Activated CD4-positive, CD25-positive, alpha-beta regulatory T cell (primary cell): ENCODE data around the gene GDNF.
"Not testable (repeated sequence)": the region's sequence is repeated elsewhere in the genome, so short reads cannot be mapped to it uniquely, and the experiment has no call there.

ENCODE experiments used
- DNase-seq, 4 experiments: peaks; one replicate each; lab custom pipeline; 2025; lab: John Stamatoyannopoulos, UW

The GDNF gene

GRCh38 chr5:37816331-37816730 lies 23.5 kb downstream of the GDNF start:
- no peak for DNase-seq

- no peak for DNase-seq
These were observed 23.9 kb downstream of the GDNF start for GRCh38 chr5:37815913-37816312.

GRCh38 chr5:37814699-37815098 lies 25.1 kb downstream of the GDNF start:
- no peak for DNase-seq

- no peak for DNase-seq
These were observed 27.5 kb downstream of the GDNF start for GRCh38 chr5:37812365-37812764.

GRCh38 chr5:37811866-37812265 lies 28.0 kb downstream of the GDNF start:
- DNase-seq: no peak

GRCh38 chr5:37810311-37810710 lies 29.5 kb downstream of the GDNF start:
- no peak for DNase-seq

- DNase-seq: no peak
These were observed 30.9 kb downstream of the GDNF start for GRCh38 chr5:37808945-37809344.

GRCh38 chr5:37807621-37808301 lies 32.1 kb downstream of the GDNF start:
- DNase-seq: no peak

GRCh38 chr5:37807015-37807414 lies 32.8 kb downstream of the GDNF start:
- DNase-seq: no peak

GRCh38 chr5:37806476-37806875 lies 33.4 kb downstream of the GDNF start:
- DNase-seq: no peak

GRCh38 chr5:37806016-37806415 lies 33.8 kb downstream of the GDNF start:
- DNase-seq: no peak

GRCh38 chr5:37804401-37804800 lies 35.4 kb downstream of the GDNF start:
- DNase-seq: no peak

GRCh38 chr5:37803487-37803886 lies 36.4 kb downstream of the GDNF start:
- DNase-seq: no peak

- DNase-seq: no peak
These were observed 38.3 kb downstream of the GDNF start for GRCh38 chr5:37801521-37801920.

GRCh38 chr5:37799865-37800421 lies 39.9 kb downstream of the GDNF start:
- DNase-seq: no peak

- not testable (repeated sequence) for DNase-seq
These were observed 43.4 kb downstream of the GDNF start for GRCh38 chr5:37796435-37796834.

- DNase-seq: not testable (repeated sequence)
These were observed 44.5 kb downstream of the GDNF start for GRCh38 chr5:37795292-37795691.

GRCh38 chr5:37792975-37793631 lies 46.7 kb downstream of the GDNF start:
- DNase-seq: no peak

GRCh38 chr5:37791321-37791720 lies 48.5 kb downstream of the GDNF start:
- DNase-seq: no peak

GRCh38 chr5:37789991-37790390 lies 49.9 kb downstream of the GDNF start:
- no peak for DNase-seq

- no peak for DNase-seq
These were observed 52.1 kb downstream of the GDNF start for GRCh38 chr5:37787742-37788141.

- no peak for DNase-seq
These were observed 52.9 kb downstream of the GDNF start for GRCh38 chr5:37786862-37787519.

GRCh38 chr5:37786416-37786815 lies 53.4 kb downstream of the GDNF start:
- no peak for DNase-seq
